Umbilical cord (tissue), 2 donors: ENCODE measurements around the gene GPLD1. TPM values are rescaled to one million over a fixed set of nuclear protein-coding genes. Genes with fewer than 3 reads are reported as not detected.
"Not testable (repeated sequence)": the region's sequence is repeated elsewhere in the genome, so short reads cannot be mapped to it uniquely, and the experiment has no call there.

ENCODE experiments used
- DNase-seq: peaks from one replicate; pipeline ENCODE4 v3.0.0-alpha.2; 2015; ENCODE audit warnings: low spot score
- total RNA-seq: library from RNA; depleted of rRNA; stranded (reverse); fragments of >200 nt; gene quantifications from one replicate; pipeline ENCODE4 v1.2.3, GENCODE V29; 2014; ENCODE audit warnings: low replicate concordance; ENCODE audit not compliant: insufficient read depth

The GPLD1 gene
- total RNA-seq, 1 donor from 2014 or later: not detected

DNA sequence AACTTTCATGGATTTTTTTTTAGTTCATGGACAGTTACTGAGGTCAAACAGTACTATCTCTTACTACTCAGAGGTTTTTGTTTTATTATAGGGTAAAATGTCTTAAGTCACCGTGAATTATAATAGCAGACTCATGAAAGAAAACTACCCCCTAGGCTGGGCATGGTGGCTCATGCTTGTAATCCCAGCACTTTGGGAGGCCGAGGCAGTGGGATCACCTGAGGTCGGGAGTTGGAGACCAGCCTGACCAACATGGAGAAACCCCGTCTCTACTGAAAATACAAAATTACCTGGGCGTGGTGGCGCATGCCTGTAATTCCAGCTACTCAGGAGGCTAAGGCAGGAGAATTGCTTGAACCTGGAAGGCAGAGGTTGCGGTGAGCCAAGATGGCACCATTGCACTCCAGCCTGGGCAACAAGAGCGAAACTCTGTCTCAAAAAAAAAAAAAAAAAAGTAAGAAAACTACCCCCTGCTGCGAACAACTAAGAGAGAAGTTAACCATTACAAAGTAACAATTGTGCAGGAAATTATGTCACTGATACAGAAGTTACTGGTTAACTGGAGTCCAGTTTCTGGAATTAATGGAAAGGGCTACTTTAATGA is 106.4 kb downstream of the GPLD1 start:
- not testable (repeated sequence) for DNase-seq

DNA sequence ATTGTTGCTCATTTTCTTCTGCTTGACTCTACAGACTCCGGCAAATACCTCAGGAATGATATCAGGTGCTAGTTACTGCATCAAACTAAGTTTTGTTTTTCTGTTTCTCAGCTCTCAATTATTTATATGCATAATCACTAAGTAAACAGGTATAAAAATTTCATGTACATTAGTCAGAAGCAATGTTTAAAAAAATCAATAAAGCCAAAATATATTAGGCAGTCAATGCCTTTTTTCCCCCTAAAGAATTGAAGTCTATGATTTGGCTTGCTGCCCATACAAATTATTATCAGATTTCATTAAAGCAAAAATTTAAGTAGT is 107.2 kb downstream of the GPLD1 start:
- DNase-seq: no peak

DNA sequence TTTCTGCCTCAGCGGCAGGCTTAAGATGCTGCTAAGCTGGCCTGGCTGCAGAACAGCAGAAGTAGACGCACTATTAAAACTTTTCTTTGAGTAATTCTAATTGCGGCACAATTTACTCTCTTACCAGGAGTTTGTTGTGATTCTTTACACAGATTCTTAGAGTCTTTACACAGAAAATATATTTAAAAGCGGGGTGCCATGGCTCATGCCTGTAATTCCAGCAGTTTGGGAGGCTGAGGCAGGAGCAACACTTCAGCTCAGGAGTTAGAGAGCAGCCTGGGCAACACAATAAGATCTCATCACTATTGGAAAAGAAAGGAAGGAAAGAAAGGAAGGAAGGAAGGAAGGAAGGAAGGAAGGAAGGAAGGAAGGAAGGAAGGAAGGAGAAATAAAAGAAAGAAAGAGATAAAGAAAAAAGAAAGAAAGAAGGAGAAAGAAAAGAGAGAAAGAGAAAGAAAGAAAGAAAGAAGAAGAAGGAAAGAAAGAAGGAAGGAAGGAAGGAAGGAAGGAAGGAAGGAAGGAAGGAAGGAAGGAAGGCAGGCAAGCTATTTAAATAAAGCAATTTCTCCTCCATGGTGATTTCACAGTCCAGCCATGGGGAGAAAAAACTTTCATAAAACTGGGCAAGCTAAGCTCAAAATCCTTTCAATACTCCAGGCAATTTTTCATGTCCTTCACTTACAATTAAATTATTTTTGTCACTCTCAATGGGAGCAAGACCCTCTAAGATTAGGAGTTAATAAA is 107.7 kb downstream of the GPLD1 start:
- no peak for DNase-seq

GRCh38 chr6:24378473-24379097 is 110.8 kb downstream of the GPLD1 start:
- no peak for DNase-seq

Other genes starting within 250 kb of the GPLD1 start
- gene DCDC2, start 131.5 kb downstream of the GPLD1 start, total RNA-seq: 4.3 TPM
- gene MRS2, start 86.6 kb downstream of the GPLD1 start, total RNA-seq: 27.0 TPM
- 3.4 TPM for gene ALDH5A1, start 5.4 kb upstream of the GPLD1 start, total RNA-seq
- gene KIAA0319, start 156.6 kb upstream of the GPLD1 start, total RNA-seq: 2.2 TPM
- 19.7 TPM for gene TDP2, start 177.3 kb upstream of the GPLD1 start, total RNA-seq
- gene ACOT13, start 177.5 kb upstream of the GPLD1 start, total RNA-seq: 12.0 TPM
- gene C6orf62, start 229.6 kb upstream of the GPLD1 start, total RNA-seq: 52.5 TPM